HUES64 (cell line): Measurements from ENCODE around the gene INO80D.
"Not testable (repeated sequence)": the region's sequence is repeated elsewhere in the genome, so short reads cannot be mapped to it uniquely, and the experiment has no call there.

ENCODE experiments used
- H3K27ac ChIP-seq: 2 replicates; pipeline ENCODE4 v1.7.0; 2013; ENCODE audit warnings: low read depth, low read length, inconsistent platforms
- H3K27me3 ChIP-seq: 2 replicates; pipeline ENCODE4 v1.6.1; 2013; ENCODE audit warnings: mild to moderate bottlenecking, low read length; ENCODE audit not compliant: insufficient read depth
- H3K36me3 ChIP-seq: 2 replicates; pipeline ENCODE4 v1.6.1; 2013; ENCODE audit warnings: mild to moderate bottlenecking, low read length; ENCODE audit not compliant: insufficient read depth
- H3K4me1 ChIP-seq: 2 replicates; pipeline ENCODE4 v1.6.1; 2013; ENCODE audit warnings: mild to moderate bottlenecking, low read length, moderate library complexity; ENCODE audit not compliant: insufficient read depth
- H3K4me3 ChIP-seq: 2 replicates; pipeline ENCODE4 v1.5.1; 2013; ENCODE audit warnings: mild to moderate bottlenecking, low read length, moderate library complexity
- H3K9ac ChIP-seq: 2 replicates; pipeline ENCODE4 v1.6.1; 2013; ENCODE audit warnings: mild to moderate bottlenecking, low read depth, low read length
- H3K9me3 ChIP-seq: 2 replicates; pipeline ENCODE4 v1.6.1; 2013; ENCODE audit warnings: low read depth, low read length; ENCODE audit not compliant: insufficient read depth
- WGBS: fragments of 150-250, 120-280 bp; methylation state at CpG from one replicate; pipeline ENCODE4 v1.1.7; 2013; ENCODE audit warnings: missing lambda C conversion rate; 5-methylcytosine and 5-hydroxymethylcytosine counted together

INO80D gene

DNA sequence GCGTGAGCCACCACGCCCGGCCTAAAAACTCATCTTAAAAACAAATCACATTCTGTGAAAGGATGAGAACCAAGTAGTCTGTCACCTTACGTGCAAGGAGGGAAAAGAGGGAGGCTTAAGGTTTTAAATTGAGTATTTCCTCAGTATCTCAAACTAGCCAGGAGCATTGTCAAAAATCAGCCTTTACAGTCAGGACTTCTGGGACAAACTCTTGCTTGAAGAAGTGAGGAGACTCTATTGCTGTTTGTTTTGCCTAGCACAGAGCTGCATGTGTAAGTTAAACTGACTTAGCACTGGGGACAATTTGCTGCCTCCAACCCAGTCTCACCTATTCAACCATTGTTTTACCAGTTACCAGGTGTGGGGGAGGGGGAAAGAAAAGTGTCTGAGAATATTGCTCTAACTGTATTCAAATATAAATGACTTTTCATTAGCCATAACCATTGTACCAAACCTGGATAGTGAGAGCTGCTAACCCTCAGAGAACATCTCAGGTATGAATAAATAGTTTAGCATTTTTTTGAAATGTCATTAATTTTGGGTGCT lies 3.6 kb downstream of the INO80D start:
- WGBS: 43% methylated on average over 4 of the region's 4 CpGs
- Histone ChIP-seq H3K27me3 (no peaks in the 10 kb centered on the region), H3K36me3 (no peaks in the 10 kb centered on the region), H3K9me3 (no peaks in the 10 kb centered on the region), H3K4me3 (peak overlapping the region; percentile 95), H3K27ac (peak overlapping the region; percentile 96), H3K4me1 (peaks cover 51% of the 10 kb centered on the region), H3K9ac (peak overlapping the region; percentile 96)

DNA sequence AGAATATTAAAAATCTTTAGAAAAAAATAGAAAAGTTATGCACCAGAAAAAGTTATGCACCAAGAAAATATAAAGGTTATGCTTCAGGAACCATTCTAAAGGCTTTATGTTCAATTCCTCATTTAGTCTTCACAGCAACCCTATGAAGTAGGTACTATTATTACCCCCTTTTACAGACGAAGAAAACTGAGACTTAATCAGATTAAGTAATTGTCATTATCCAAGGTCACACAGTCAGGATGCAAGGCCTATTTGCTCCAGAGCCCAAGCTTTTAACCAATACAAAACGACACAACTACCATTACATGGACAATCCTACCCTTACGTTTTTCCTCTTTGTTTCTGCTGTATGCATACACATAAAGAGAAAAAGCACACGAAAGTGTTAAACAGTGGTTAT lies 5.0 kb downstream of the INO80D start:
- 70% methylated on average over 4 of the region's 4 CpGs for WGBS
- Histone ChIP-seq H3K4me3 (no peak overlapping the region), H3K9me3 (no peaks in the 10 kb centered on the region), H3K9ac (no peak overlapping the region), H3K36me3 (peaks cover 4% of the 10 kb centered on the region; the same call in 1 of the 2 replicates), H3K27me3 (no peaks in the 10 kb centered on the region), H3K27ac (peak overlapping the region; percentile 68; the same call in 1 of the 2 replicates), H3K4me1 (peaks cover 50% of the 10 kb centered on the region)

DNA sequence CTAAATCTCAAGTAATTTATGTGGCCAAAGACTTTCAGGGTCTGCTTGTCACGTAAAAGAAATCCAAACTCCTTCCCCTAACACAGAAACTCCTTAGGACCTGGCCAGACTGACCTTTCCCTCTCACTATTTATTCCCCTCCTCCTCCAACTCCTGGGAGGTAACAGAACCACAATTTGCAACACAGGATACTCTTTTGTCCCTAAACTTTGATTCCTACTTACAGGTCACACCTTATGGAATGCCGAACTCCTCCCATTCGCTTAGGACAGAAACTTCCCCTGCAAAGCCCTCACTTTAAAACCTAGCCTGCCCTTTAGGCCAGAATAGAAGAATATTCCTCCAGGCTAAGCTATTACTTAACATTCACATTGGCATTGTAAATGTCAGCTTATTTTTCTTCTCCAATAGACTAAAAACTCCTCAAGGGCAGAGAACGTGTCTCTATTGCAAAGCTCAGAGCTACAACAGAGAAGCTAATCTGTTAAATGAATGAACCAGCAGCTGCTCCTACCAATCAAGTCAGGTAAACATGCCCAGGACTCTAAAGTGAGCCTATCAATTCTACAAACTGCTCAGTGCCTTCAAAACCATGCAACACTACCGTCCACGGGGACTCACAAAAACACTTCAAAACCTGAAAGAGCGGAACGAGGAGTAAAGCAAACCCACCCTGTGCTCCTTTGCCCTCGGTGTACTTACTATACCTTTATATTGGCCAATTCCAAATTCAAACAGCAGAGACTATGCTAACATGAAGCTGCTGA lies 6.1 kb downstream of the INO80D start:
- Histone ChIP-seq H3K4me1 (peaks cover 53% of the 10 kb centered on the region), H3K27me3 (no peaks in the 10 kb centered on the region), H3K27ac (peak overlapping the region; percentile 90), H3K36me3 (peaks cover 4% of the 10 kb centered on the region; the same call in 1 of the 2 replicates), H3K9ac (peak overlapping the region; percentile 56), H3K4me3 (peak overlapping the region; percentile 35), H3K9me3 (no peaks in the 10 kb centered on the region)
- WGBS: 18% methylated on average over 9 of the region's 9 CpGs

DNA sequence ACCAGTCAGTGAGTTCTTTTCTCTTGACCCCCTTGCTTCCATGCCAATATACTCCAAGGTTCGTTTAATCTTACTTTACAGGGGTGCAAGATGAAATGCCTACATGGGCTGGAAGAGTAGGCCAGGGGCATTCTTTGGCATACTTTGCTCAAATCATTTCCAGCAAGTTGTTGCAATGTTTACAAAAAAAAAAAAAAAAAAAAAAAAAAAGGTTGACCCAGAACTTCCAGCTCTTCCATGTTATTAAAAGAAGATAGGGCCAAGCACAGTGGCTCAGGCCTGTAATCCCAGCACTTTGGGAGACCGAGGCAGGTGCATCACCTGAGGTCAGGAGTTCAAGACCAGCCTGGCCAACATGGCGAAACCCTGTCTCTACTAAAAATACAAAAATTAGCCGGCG lies 8.1 kb downstream of the INO80D start:
- H3K9ac ChIP-seq, H3K27ac ChIP-seq, H3K27me3 ChIP-seq, H3K36me3 ChIP-seq, H3K9me3 ChIP-seq, H3K4me3 ChIP-seq: not testable (repeated sequence)
- H3K4me1 ChIP-seq: peaks cover 45% of the 10 kb centered on the region
- WGBS: 90% methylated on average over 5 of the region's 5 CpGs

DNA sequence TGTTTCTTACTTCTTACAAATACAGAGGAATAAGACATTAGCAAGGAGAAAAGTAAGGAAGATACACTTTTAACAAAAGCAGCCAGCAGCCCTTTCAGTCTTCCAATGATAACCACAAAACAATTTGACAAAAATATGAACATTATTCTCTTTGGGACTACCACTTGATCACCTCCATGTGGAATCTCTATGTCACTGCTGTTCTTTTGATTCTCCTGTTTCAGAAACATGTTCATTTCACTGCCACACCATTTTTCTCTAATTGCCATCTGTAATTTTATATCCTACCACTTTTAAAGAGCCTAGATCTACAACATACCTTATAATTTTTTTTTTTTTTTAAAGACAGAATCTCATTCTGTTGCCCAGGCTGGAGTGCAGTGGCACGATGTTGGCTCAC lies 10.9 kb downstream of the INO80D start:
- Histone ChIP-seq H3K4me3 (no peak overlapping the region), H3K9me3 (no peaks in the 10 kb centered on the region), H3K27ac (no peak overlapping the region), H3K9ac (no peak overlapping the region), H3K27me3 (no peaks in the 10 kb centered on the region), H3K36me3 (peaks cover 7% of the 10 kb centered on the region; the same call in 1 of the 2 replicates), H3K4me1 (peaks cover 25% of the 10 kb centered on the region)
- 91% methylated on average over 1 of the region's 1 CpG for WGBS

DNA sequence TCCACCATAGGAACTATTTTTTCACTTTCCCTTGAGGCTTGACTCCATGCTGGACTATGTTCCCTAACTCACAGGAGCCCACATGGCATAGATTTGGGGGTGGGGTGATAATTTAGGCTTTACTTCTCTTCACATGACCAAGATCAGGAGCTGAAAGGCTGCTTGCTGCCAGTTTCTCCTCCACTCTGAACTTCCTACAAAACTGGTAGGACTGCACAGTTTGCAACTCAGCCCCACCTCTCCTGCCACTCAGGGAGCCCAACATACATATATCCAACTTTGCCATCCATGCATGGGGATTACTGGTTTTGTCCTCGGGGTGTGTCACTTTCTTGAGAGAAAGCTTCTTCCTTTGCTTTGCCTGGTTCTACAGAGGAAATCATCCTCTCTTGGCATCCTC lies 14.2 kb downstream of the INO80D start:
- Histone ChIP-seq H3K4me3 (no peak overlapping the region), H3K27me3 (no peaks in the 10 kb centered on the region), H3K4me1 (peaks cover 14% of the 10 kb centered on the region; the same call in 1 of the 2 replicates), H3K27ac (no peak overlapping the region), H3K9me3 (no peaks in the 10 kb centered on the region), H3K9ac (no peak overlapping the region), H3K36me3 (peaks cover 7% of the 10 kb centered on the region; the same call in 1 of the 2 replicates)
- 100% methylated on average over 1 of the region's 1 CpG for WGBS

DNA sequence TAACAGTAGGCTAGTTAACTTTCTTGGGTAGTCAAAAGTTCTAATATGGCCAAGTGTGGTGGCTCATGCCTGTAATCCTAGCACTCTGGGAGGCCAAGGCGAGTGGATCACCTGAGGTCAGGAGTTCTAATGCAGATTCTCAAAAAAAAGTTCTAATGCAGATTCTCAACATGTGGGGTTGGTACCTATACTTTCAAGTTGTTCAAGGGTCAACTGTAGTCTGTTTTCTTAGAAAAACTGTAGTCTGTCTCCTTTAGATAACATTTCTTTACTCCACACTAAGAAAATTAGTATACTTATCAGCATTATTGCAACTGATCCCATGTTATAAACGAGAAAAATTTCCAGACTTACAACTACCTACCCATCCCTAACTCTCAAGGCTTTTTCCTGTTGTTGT lies 16.6 kb downstream of the INO80D start:
- 75% methylated on average over 2 of the region's 2 CpGs for WGBS

DNA sequence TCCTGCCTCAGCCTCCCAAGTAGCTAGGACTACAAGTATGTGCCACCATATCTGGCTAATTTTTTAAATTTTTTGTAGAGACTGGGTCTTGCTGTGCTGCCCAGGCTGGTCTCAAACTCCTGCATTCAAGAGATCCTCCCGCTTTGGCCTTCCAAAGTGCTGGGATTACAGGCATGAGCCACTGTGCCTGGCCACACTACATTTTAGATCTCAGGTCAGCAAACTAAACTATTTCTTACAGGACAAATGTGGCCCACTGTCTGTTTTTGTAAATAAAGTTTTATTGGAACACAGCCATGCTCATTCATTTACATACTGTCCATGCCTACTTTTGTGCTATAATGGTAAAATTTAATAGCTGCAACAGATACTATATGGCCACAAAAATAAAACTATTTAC lies 17.8 kb downstream of the INO80D start:
- Histone ChIP-seq H3K27me3 (no peaks in the 10 kb centered on the region), H3K36me3 (no peaks in the 10 kb centered on the region), H3K27ac (no peak overlapping the region), H3K4me3 (no peak overlapping the region), H3K4me1 (peaks cover 11% of the 10 kb centered on the region; the same call in 1 of the 2 replicates), H3K9me3 (no peaks in the 10 kb centered on the region), H3K9ac (no peak overlapping the region)
- WGBS: 98% methylated on average over 1 of the region's 1 CpG

More for the DNA sequence above, 16.6 kb downstream of the INO80D start:
- Histone ChIP-seq H3K9me3 (no peaks in the 10 kb centered on the region), H3K4me3 (no peak overlapping the region), H3K9ac (no peak overlapping the region), H3K4me1 (peaks cover 11% of the 10 kb centered on the region; the same call in 1 of the 2 replicates), H3K27ac (peak overlapping the region; percentile 28; the same call in 1 of the 2 replicates), H3K36me3 (peaks cover 4% of the 10 kb centered on the region; the same call in 1 of the 2 replicates), H3K27me3 (no peaks in the 10 kb centered on the region)

DNA sequence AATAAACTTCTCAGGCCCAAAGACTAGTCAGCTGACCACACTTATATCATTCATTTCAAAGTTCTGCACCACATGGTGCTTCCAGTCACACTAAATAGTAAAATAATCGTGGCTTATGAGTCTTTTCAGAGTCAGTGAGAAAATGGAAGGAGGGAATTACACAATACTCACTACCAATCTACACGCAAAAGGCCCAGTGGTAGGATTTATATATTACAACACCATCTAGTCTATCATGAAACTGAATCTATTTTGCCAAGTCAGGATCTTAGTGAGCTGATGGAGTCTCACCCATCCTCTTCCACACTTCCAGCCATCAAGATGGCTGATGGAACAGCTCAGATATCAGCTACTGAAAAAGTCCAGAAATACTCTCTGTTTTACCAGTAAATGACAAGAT lies 21.9 kb downstream of the INO80D start:
- H3K36me3 ChIP-seq: peaks cover 30% of the 10 kb centered on the region
- H3K4me3 ChIP-seq: no peak overlapping the region
- H3K9me3 ChIP-seq: no peaks in the 10 kb centered on the region
- no peak overlapping the region for H3K27ac ChIP-seq
- WGBS: 100% methylated on average over 1 of the region's 2 CpGs
- H3K4me1 ChIP-seq: 0 out of 2 replicates have a peak, but pooled peaks cover 3% of the 10 kb centered on the region
- no peaks in the 10 kb centered on the region for H3K27me3 ChIP-seq
- H3K9ac ChIP-seq: no peak overlapping the region

DNA sequence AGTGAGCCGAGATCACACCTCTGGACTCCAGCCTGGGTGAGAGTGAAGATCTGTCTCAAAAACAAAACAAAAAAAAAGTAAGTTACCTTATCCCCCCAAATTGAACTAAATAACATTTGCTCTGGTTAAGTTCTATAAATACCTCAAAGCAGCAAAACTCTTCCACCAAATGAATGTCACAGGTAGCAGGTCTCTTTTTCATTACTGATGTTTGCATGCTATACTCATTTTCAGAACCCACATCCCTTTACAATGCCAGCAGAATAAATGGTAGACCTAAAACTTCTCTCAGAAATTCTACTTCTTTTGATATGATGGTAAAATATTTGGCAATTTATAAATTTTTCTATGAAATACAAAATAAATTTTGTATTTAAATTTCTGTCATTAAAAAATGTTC lies 22.3 kb downstream of the INO80D start:
- peaks cover 32% of the 10 kb centered on the region for H3K36me3 ChIP-seq
- WGBS: 89% methylated on average over 1 of the region's 1 CpG
- no peak overlapping the region for H3K4me3 ChIP-seq
- no peaks in the 10 kb centered on the region for H3K27me3 ChIP-seq
- H3K27ac ChIP-seq: no peak overlapping the region
- no peaks in the 10 kb centered on the region for H3K9me3 ChIP-seq
- 0 out of 2 replicates have a peak, but pooled peaks cover 3% of the 10 kb centered on the region for H3K4me1 ChIP-seq
- H3K9ac ChIP-seq: no peak overlapping the region

DNA sequence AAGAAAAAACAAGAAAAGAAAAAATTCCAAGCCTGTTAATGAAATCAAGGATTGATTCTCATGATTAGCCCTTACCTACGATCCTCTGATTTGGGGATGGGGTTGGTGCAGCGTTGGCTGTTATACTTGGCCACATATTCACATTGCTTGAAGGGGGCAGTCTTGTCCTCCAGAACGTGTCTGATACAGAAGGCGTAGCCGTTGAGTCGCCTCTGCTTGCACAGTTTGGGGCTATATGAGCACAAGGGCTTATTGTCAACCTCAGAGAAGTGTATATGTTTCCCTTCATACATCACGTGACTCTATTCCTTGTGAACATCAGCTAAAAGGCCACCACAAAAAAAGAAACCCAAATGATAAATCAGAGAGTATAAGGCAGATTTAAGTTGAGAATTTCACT lies 23.2 kb downstream of the INO80D start:
- H3K4me3 ChIP-seq: no peak overlapping the region
- H3K4me1 ChIP-seq: 0 out of 2 replicates have a peak, but pooled peaks cover 3% of the 10 kb centered on the region
- H3K9ac ChIP-seq: no peak overlapping the region
- H3K9me3 ChIP-seq: no peaks in the 10 kb centered on the region
- no peaks in the 10 kb centered on the region for H3K27me3 ChIP-seq
- H3K27ac ChIP-seq: no peak overlapping the region
- peaks cover 36% of the 10 kb centered on the region for H3K36me3 ChIP-seq
- WGBS: 88% methylated on average over 7 of the region's 7 CpGs
